BJ (cell line): ENCODE measurements around the gene ZNF98. TPM values are rescaled to one million over a fixed set of nuclear protein-coding genes. Genes with fewer than 3 reads are reported as not detected.

Experiments used
- CTCF ChIA-PET: fragments of 350-600 bp; formaldehyde crosslinking; extraction: SDS; loops from one replicate; lab custom pipeline; 2021; ENCODE audit warnings: antibody characterized with exemption, inconsistent platforms; lab: Yijun Ruan, JAX
- POLR2A ChIA-PET: fragments of 300-600 bp; sonication (Branson Sonifier 250); formaldehyde crosslinking; extraction: SDS; loops from one replicate; lab custom pipeline; 2021; ENCODE audit warnings: antibody characterized with exemption; lab: Charles Lee
- DNase-seq: peaks from one replicate; pipeline ENCODE4 v3.0.0-alpha.2; 2011; ENCODE audit warnings: low read depth
- H3K27me3 ChIP-seq: 2 replicates; pipeline ENCODE4 v1.6.0; 2011; ENCODE audit warnings: low read length; ENCODE audit not compliant: control insufficient read depth, insufficient read depth
- H3K36me3 ChIP-seq: 2 replicates; pipeline ENCODE4 v1.5.1; 2011; ENCODE audit warnings: low read length; ENCODE audit not compliant: control insufficient read depth, insufficient read depth
- H3K4me3 ChIP-seq: 2 replicates; pipeline ENCODE4 v1.5.1; 2011; ENCODE audit warnings: low read depth, mild to moderate bottlenecking, control low read depth, low read length
- CTCF ChIP-seq: IDR thresholded peaks from 2 replicates; pipeline ENCODE4 v1.5.1; 2011; ENCODE audit warnings: low read depth, mild to moderate bottlenecking, control low read depth, inconsistent platforms, low read length, moderate library complexity; ENCODE audit not compliant: insufficient read depth
- polyA plus RNA-seq: library from polyadenylated mRNA; depleted of rRNA; stranded (reverse); fragments of >200 nt; gene quantifications from 2 replicates; pipeline ENCODE4 v1.2.3, GENCODE V29; 2011; rRNA removed
- small RNA-seq: library from RNA; depleted of rRNA; stranded (forward); fragments of <200 nt; gene quantifications from one replicate; pipeline ENCODE3, GENCODE V24; 2012; ENCODE audit warnings: low replicate concordance, low read depth; ENCODE audit not compliant: insufficient read length

Gene ZNF98
- polyA plus RNA-seq, 1 experiment: not detected

- Histone ChIP-seq H3K27me3 (no peaks in the 10 kb centered on the region), H3K36me3 (no peaks in the 10 kb centered on the region), H3K4me3 (no peak overlapping the region)
- DNase-seq: no peak
- CTCF ChIA-PET: no interaction called here
- no peak for TF ChIP-seq CTCF
- POLR2A ChIA-PET: no interaction called here
Observed at GRCh38 chr19:22426901-22427300, 4.8 kb upstream of the ZNF98 start.

- no peaks in the 10 kb centered on the region for H3K27me3 ChIP-seq
- no peak for TF ChIP-seq CTCF
- H3K4me3 ChIP-seq: no peak overlapping the region
- no peak for DNase-seq
- ChIA-PET CTCF (no interaction called here), POLR2A (no interaction called here)
- H3K36me3 ChIP-seq: no peaks in the 10 kb centered on the region
Observed at GRCh38 chr19:22421797-22422196, 349 bp downstream of the ZNF98 start.

GRCh38 chr19:22354665-22355064 is 67.5 kb downstream of the ZNF98 start:
- CTCF ChIA-PET: no interaction called here
- TF ChIP-seq CTCF: no peak
- POLR2A ChIA-PET: no interaction called here
- H3K36me3 ChIP-seq: no peaks in the 10 kb centered on the region
- DNase-seq: no peak
- no peaks in the 10 kb centered on the region for H3K27me3 ChIP-seq
- no peak overlapping the region for H3K4me3 ChIP-seq

Small RNA genes within 50 kb of the gene (small RNA-seq; reads per million reads assigned to genes)
- gene AC011494.1: not detected

Other genes with a start within 250 kb of the ZNF98 start
- gene ZNF676, start 225.4 kb downstream of the ZNF98 start, polyA plus RNA-seq: not detected in 2 replicates
- not detected in 2 replicates for gene ZNF729, start 135.9 kb downstream of the ZNF98 start, polyA plus RNA-seq
- 0.07 and 0.09 TPM in 2 replicates for gene ZNF492, start 212.0 kb upstream of the ZNF98 start, polyA plus RNA-seq